Trophoblast cell (in vitro differentiated cells and primary cell): ENCODE data around the gene FOXF1.

Experiments used
- DNase-seq, 2 donors: peaks; one replicate each; pipeline ENCODE4 v3.0.0-alpha.2; 2016
- H2AFZ ChIP-seq: 2 replicates; pipeline ENCODE4 v1.6.1; 2013; ENCODE audit warnings: low read length, moderate library complexity, mild to moderate bottlenecking; ENCODE audit not compliant: insufficient read depth, poor library complexity
- H2AK5ac ChIP-seq: 2 replicates; pipeline ENCODE4 v1.6.1; 2013; ENCODE audit warnings: mild to moderate bottlenecking, low read length
- H2BK120ac ChIP-seq: 2 replicates; pipeline ENCODE4 v1.6.1; 2013; ENCODE audit warnings: low read length, mild to moderate bottlenecking, moderate library complexity; ENCODE audit not compliant: insufficient read depth, poor library complexity
- H2BK12ac ChIP-seq: 2 replicates; pipeline ENCODE4 v1.6.1; 2013; ENCODE audit warnings: mild to moderate bottlenecking, low read length, moderate library complexity
- H2BK5ac ChIP-seq: 2 replicates; pipeline ENCODE4 v1.6.1; 2013; ENCODE audit warnings: low read length, low read depth, moderate library complexity, mild to moderate bottlenecking; ENCODE audit not compliant: poor library complexity
- H3K14ac ChIP-seq: 2 replicates; pipeline ENCODE4 v1.6.1; 2013; ENCODE audit warnings: mild to moderate bottlenecking, low read length
- H3K18ac ChIP-seq: 2 replicates; pipeline ENCODE4 v1.6.1; 2013; ENCODE audit warnings: mild to moderate bottlenecking, low read length
- H3K23ac ChIP-seq: 2 replicates; pipeline ENCODE4 v1.6.1; 2013; ENCODE audit warnings: low read length
- H3K27ac ChIP-seq: 2 replicates; pipeline ENCODE4 v1.5.1; 2013; ENCODE audit warnings: low read depth, mild to moderate bottlenecking, inconsistent platforms, low read length, moderate library complexity
- H3K27me3 ChIP-seq: 2 replicates; pipeline ENCODE4 v1.6.1; 2013; ENCODE audit warnings: inconsistent platforms, mild to moderate bottlenecking, low read length, moderate library complexity; ENCODE audit not compliant: insufficient read depth
- H3K36me3 ChIP-seq, 2 experiments: 1 replicate in 1 of 2; 2 replicates in 1 of 2; pipeline ENCODE4 v1.6.1; 2013; ENCODE audit warnings: low read length in 2 of 2, mild to moderate bottlenecking in 2 of 2, moderate library complexity in 1 of 2; ENCODE audit not compliant: insufficient read depth in 2 of 2, control insufficient read depth in 1 of 2
- H3K4ac ChIP-seq: 2 replicates; pipeline ENCODE4 v1.6.1; 2013; ENCODE audit warnings: low read depth, mild to moderate bottlenecking, low read length, moderate library complexity
- H3K4me1 ChIP-seq, 2 experiments: 1 replicate in 1 of 2; 2 replicates in 1 of 2; pipeline ENCODE4 v1.6.1; 2013; ENCODE audit warnings: low read length in 2 of 2, mild to moderate bottlenecking in 2 of 2, moderate library complexity in 1 of 2; ENCODE audit not compliant: insufficient read depth in 2 of 2, control insufficient read depth in 1 of 2
- H3K4me2 ChIP-seq: 2 replicates; pipeline ENCODE4 v1.6.1; 2013; ENCODE audit warnings: inconsistent platforms, mild to moderate bottlenecking, low read length, moderate library complexity
- H3K4me3 ChIP-seq: 2 replicates; pipeline ENCODE4 v1.5.1; 2013; ENCODE audit warnings: mild to moderate bottlenecking, low read depth, low read length, inconsistent platforms
- H3K79me1 ChIP-seq: one replicate; pipeline ENCODE4 v1.6.1; 2013; ENCODE audit warnings: low read length
- H3K79me2 ChIP-seq: 2 replicates; pipeline ENCODE4 v1.6.1; 2013; ENCODE audit warnings: low read length, mild to moderate bottlenecking; ENCODE audit not compliant: control insufficient read depth, insufficient read depth, poor library complexity
- H3K9ac ChIP-seq: 2 replicates; pipeline ENCODE4 v1.6.1; 2013; ENCODE audit warnings: mild to moderate bottlenecking, low read length
- H3K9me3 ChIP-seq: 2 replicates; pipeline ENCODE4 v1.6.1; 2013; ENCODE audit warnings: low read depth, mild to moderate bottlenecking, control low read depth, inconsistent platforms, low read length; ENCODE audit not compliant: insufficient read depth
- H4K12ac ChIP-seq: 2 replicates; pipeline ENCODE4 v1.6.1; 2013; ENCODE audit warnings: low read depth, mild to moderate bottlenecking, low read length, moderate library complexity
- H4K8ac ChIP-seq: 2 replicates; pipeline ENCODE4 v1.6.1; 2013; ENCODE audit warnings: low read depth, mild to moderate bottlenecking, low read length, moderate library complexity
- H4K91ac ChIP-seq: one replicate; pipeline ENCODE4 v1.6.1; 2013; ENCODE audit warnings: low read depth, mild to moderate bottlenecking, low read length, moderate library complexity
- WGBS: extraction: QIAGEN DNeasy Blood & Tissue Kit; methylation state at CpG from one replicate; pipeline ENCODE4 v1.1.7; 2013; ENCODE audit warnings: missing lambda C conversion rate; ENCODE audit not compliant: insufficient read length, insufficient coverage; ENCODE audit errors: extremely low coverage; 5-methylcytosine and 5-hydroxymethylcytosine counted together

The FOXF1 gene

GRCh38 chr16:86478779-86479178 is 31.5 kb upstream of the FOXF1 start:
- no peaks in the 10 kb centered on the region for H3K36me3 ChIP-seq
- H3K27me3 ChIP-seq: no peaks in the 10 kb centered on the region
- H3K79me2 ChIP-seq: no peaks in the 10 kb centered on the region
- H4K91ac ChIP-seq: no peak overlapping the region
- H2AK5ac ChIP-seq: no peak overlapping the region
- H3K4ac ChIP-seq: no peak overlapping the region
- H3K18ac ChIP-seq: no peak overlapping the region
- no peak overlapping the region for H3K4me3 ChIP-seq
- H3K4me1 ChIP-seq: no peaks in the 10 kb centered on the region
- H3K9ac ChIP-seq: no peak overlapping the region
- no peak overlapping the region for H2BK12ac ChIP-seq
- H4K8ac ChIP-seq: no peak overlapping the region
- no peak overlapping the region for H3K23ac ChIP-seq
- no peak overlapping the region for H3K27ac ChIP-seq
- H3K9me3 ChIP-seq: peaks cover 4% of the 10 kb centered on the region
- H2BK5ac ChIP-seq: no peak overlapping the region
- H3K79me1 ChIP-seq: no peaks in the 10 kb centered on the region
- H3K14ac ChIP-seq: no peak overlapping the region
- no peak overlapping the region for H2BK120ac ChIP-seq
- H3K4me2 ChIP-seq: no peak overlapping the region
- H2AFZ ChIP-seq: no peak overlapping the region
- H4K12ac ChIP-seq: no peak overlapping the region
- DNase-seq: no peak

GRCh38 chr16:86479419-86479818 is 30.9 kb upstream of the FOXF1 start:
- Histone ChIP-seq H3K4me2 (no peak overlapping the region), H3K23ac (no peak overlapping the region), H4K91ac (no peak overlapping the region), H2BK5ac (no peak overlapping the region), H3K27me3 (no peaks in the 10 kb centered on the region), H2AK5ac (no peak overlapping the region), H3K18ac (no peak overlapping the region), H4K12ac (no peak overlapping the region), H3K4ac (no peak overlapping the region), H3K27ac (no peak overlapping the region), H2BK12ac (no peak overlapping the region), H3K9me3 (peaks cover 6% of the 10 kb centered on the region), H3K36me3 (no peaks in the 10 kb centered on the region), H2AFZ (no peak overlapping the region), H2BK120ac (no peak overlapping the region), H3K79me2 (no peaks in the 10 kb centered on the region), H3K14ac (no peak overlapping the region), H4K8ac (no peak overlapping the region), H3K4me1 (no peaks in the 10 kb centered on the region), H3K9ac (no peak overlapping the region), H3K4me3 (no peak overlapping the region), H3K79me1 (no peaks in the 10 kb centered on the region)
- WGBS: no CpG with 5 or more reads among the region's 9 CpGs
- no peak for DNase-seq

GRCh38 chr16:86480444-86480843 is 29.9 kb upstream of the FOXF1 start:
- Histone ChIP-seq H3K36me3 (no peaks in the 10 kb centered on the region), H3K14ac (no peak overlapping the region), H3K4me3 (no peak overlapping the region), H3K27me3 (no peaks in the 10 kb centered on the region), H2BK12ac (no peak overlapping the region), H2AK5ac (no peak overlapping the region), H3K9me3 (peaks cover 10% of the 10 kb centered on the region), H3K4ac (no peak overlapping the region), H3K79me2 (no peaks in the 10 kb centered on the region), H4K8ac (no peak overlapping the region), H3K9ac (no peak overlapping the region), H3K4me2 (no peak overlapping the region), H3K23ac (no peak overlapping the region), H4K12ac (no peak overlapping the region), H3K27ac (no peak overlapping the region), H4K91ac (no peak overlapping the region), H2BK5ac (no peak overlapping the region), H2AFZ (no peak overlapping the region), H3K79me1 (no peaks in the 10 kb centered on the region), H3K4me1 (no peaks in the 10 kb centered on the region), H3K18ac (no peak overlapping the region), H2BK120ac (no peak overlapping the region)
- no peak for DNase-seq
- no CpG with 5 or more reads among the region's 15 CpGs for WGBS

GRCh38 chr16:86481607-86482006 is 28.7 kb upstream of the FOXF1 start:
- Histone ChIP-seq H3K27ac (no peak overlapping the region), H3K9me3 (peaks cover 10% of the 10 kb centered on the region), H2BK5ac (no peak overlapping the region), H3K79me1 (no peaks in the 10 kb centered on the region), H3K4me1 (no peaks in the 10 kb centered on the region), H2AK5ac (no peak overlapping the region), H3K9ac (no peak overlapping the region), H4K91ac (no peak overlapping the region), H2AFZ (no peak overlapping the region), H2BK120ac (no peak overlapping the region), H4K8ac (no peak overlapping the region), H3K4ac (no peak overlapping the region), H3K23ac (no peak overlapping the region), H3K36me3 (no peaks in the 10 kb centered on the region), H3K18ac (no peak overlapping the region), H3K27me3 (no peaks in the 10 kb centered on the region), H3K14ac (no peak overlapping the region), H3K4me3 (no peak overlapping the region), H3K4me2 (no peak overlapping the region), H3K79me2 (no peaks in the 10 kb centered on the region), H4K12ac (no peak overlapping the region), H2BK12ac (no peak overlapping the region)
- no peak for DNase-seq
- WGBS: no CpG with 5 or more reads among the region's 3 CpGs
